ENCODE data around the gene ABHD5.

DNA sequence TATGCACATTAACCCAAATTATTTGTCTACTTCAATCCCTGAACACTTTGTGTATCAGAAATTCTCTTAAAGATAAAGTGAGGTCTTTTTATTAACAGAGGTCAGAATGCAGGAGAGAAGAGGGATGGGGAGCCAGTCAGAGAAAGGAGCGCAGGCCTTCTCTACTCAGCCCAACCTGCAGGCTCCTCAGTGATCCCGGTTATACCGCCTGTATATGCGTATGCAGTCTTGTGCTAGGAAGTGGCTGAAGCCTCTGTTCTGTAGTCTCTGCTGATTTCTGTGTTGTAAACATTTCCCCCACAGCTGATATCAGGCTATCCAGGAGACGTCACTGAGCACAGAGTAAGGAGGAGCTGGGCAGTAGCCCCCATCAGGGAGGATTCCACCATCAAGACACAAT is 57.9 kb downstream of the ABHD5 start:
- TF ChIP-seq EZH2 (IDR thresholded peaks at IDR 0.05; ENCODE audit: insufficient read depth, poor library complexity, severe bottlenecking) (no peak), EZH2phosphoT487 (IDR thresholded peaks at IDR 0.05; ENCODE audit: insufficient read depth, low read depth) (no peak)

All from GM23248 (cell line).